HCT116 (cell line): Measurements from ENCODE around the gene KRTAP10-9.

ENCODE experiments used
- EZH2phosphoT487 ChIP-seq: fragments of 200-600 bp; IDR thresholded peaks from 2 replicates; pipeline ENCODE4 v1.6.1; 2018; ENCODE audit warnings: antibody characterized with exemption, borderline replicate concordance
- ZNF274 ChIP-seq: fragments of 200-500 bp; sonication (Bioruptor generic); IDR thresholded peaks from 2 replicates; pipeline ENCODE4 v1.6.1; 2014; ENCODE audit warnings: mild to moderate bottlenecking, low read depth, low read length, inconsistent platforms
- TF ChIP-seq, protein P1 (sequence below): IDR thresholded peaks from 2 replicates; pipeline ENCODE4 v1.6.1; 2012; ENCODE audit warnings: low read depth
- TF ChIP-seq, protein P2 (sequence below), 3 experiments: fragments of 200-600 bp in 1 of 3; sonication (generic) in 1 of 3; IDR thresholded peaks in 2 of 3; conservative IDR thresholded peaks in 1 of 3; 2 replicates each; pipeline ENCODE4 v1.5.1; 2012 to 2017; ENCODE audit warnings: low read depth in 2 of 3, low read length in 2 of 3, antibody characterized with exemption in 1 of 3, borderline replicate concordance in 1 of 3, control low read depth in 1 of 3, mild to moderate bottlenecking in 1 of 3, mixed read lengths in 1 of 3, mixed run types in 1 of 3, moderate library complexity in 1 of 3; ENCODE audit not compliant: insufficient read depth in 1 of 3

DNA sequence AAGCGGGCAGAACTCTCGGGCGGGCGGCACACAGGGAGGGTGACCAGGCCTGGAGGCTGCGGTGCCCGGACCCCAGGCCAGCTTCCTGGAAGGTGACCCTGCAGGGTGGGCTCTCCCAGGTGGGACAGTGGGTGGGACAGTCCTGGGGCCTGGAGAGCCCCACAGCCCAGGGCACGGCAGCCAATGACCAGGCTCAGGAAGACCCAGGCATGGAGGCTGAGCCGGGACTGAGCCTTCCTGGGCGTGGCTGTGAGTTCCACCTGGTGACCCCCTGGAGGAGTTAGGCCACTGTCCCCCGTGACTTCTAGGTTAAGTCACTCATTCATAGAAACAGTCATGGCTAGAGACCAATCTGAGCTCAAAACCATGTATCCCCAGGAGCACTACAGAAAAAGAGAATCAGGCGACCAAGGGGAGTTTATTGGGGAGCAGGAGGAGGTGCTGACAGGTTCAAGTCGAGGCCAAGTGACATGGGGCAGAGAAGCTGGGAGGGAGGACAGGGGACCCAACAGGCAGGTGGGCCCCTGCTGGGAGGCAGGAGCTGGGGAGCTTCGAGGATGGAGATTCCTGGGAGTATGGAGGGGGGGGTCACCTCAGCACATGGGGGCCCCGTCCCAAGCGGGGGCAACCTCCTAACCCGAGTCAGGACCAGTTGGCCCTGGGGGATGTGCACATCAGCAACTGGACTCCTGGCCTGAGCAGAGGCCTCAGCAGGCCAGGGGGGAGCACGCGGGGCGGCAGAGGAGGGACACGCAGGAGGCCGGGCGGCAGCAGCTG is 47.6 kb upstream of the KRTAP10-9 start:
- TF ChIP-seq EZH2phosphoT487 (no peak), ZNF274 (no peak)
- TF ChIP-seq, protein P1, sequence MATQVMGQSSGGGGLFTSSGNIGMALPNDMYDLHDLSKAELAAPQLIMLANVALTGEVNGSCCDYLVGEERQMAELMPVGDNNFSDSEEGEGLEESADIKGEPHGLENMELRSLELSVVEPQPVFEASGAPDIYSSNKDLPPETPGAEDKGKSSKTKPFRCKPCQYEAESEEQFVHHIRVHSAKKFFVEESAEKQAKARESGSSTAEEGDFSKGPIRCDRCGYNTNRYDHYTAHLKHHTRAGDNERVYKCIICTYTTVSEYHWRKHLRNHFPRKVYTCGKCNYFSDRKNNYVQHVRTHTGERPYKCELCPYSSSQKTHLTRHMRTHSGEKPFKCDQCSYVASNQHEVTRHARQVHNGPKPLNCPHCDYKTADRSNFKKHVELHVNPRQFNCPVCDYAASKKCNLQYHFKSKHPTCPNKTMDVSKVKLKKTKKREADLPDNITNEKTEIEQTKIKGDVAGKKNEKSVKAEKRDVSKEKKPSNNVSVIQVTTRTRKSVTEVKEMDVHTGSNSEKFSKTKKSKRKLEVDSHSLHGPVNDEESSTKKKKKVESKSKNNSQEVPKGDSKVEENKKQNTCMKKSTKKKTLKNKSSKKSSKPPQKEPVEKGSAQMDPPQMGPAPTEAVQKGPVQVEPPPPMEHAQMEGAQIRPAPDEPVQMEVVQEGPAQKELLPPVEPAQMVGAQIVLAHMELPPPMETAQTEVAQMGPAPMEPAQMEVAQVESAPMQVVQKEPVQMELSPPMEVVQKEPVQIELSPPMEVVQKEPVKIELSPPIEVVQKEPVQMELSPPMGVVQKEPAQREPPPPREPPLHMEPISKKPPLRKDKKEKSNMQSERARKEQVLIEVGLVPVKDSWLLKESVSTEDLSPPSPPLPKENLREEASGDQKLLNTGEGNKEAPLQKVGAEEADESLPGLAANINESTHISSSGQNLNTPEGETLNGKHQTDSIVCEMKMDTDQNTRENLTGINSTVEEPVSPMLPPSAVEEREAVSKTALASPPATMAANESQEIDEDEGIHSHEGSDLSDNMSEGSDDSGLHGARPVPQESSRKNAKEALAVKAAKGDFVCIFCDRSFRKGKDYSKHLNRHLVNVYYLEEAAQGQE, result no peak
- TF ChIP-seq, protein P2, sequence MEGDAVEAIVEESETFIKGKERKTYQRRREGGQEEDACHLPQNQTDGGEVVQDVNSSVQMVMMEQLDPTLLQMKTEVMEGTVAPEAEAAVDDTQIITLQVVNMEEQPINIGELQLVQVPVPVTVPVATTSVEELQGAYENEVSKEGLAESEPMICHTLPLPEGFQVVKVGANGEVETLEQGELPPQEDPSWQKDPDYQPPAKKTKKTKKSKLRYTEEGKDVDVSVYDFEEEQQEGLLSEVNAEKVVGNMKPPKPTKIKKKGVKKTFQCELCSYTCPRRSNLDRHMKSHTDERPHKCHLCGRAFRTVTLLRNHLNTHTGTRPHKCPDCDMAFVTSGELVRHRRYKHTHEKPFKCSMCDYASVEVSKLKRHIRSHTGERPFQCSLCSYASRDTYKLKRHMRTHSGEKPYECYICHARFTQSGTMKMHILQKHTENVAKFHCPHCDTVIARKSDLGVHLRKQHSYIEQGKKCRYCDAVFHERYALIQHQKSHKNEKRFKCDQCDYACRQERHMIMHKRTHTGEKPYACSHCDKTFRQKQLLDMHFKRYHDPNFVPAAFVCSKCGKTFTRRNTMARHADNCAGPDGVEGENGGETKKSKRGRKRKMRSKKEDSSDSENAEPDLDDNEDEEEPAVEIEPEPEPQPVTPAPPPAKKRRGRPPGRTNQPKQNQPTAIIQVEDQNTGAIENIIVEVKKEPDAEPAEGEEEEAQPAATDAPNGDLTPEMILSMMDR (IDR thresholded peaks at IDR 0.05 in 2 of 3, conservative IDR thresholded peaks at IDR 0.05 in 1 of 3; ENCODE audit: borderline replicate concordance in 1 of 3, insufficient read depth in 1 of 3, low read depth in 2 of 3, low read length in 2 of 3), result no peak
